Inferior parietal cortex (tissue), 1 donor: ENCODE data around the gene PARP11.

Experiments
- DNase-seq: peaks from one replicate; pipeline ENCODE4 v3.0.0-alpha.2; 2016; ENCODE audit errors: extremely low spot score

The PARP11 gene

DNA sequence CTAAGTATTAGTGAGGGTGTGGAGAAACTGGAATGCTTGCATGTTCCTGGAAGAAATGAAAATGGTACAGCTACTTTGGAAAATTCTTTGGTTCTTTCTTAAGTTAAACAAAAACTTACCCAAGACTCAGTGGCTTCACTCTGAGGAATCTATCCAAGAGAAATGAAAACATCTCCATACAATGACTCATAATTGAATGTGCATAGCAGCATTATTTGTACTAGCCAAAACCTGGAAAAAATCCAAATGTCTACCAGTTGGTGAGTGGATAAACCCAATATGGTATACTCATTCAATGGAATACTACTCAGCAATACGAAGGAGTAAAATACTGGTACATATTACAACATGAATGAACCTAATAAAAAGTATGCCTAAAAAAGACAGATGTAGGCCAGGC lies 102.3 kb downstream of the PARP11 start:
- no peak for DNase-seq

DNA sequence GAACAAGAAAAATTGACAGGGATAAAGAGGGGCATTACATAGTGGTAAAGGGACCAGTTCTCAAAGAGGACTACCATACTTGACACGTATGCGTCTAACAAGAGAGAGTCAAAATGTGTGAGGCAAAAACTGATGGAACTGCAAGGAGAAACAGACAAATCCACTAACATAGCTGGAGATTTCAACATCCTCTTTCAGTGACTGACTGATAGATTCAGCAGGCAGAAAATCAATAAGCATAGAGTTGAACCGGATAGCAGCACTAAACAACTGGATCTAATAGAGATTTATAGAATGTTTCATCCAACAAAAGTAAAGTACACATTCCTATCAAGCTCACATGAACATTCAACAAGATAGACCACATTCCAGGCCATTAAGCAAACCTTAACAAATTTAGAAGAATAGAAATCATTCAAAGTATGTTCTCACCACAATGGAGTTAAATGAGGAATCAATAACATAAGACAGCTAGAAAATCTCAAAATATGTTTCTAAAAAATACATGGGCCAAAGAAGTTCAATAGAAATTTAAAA lies 104.2 kb downstream of the PARP11 start:
- DNase-seq = no peak

DNA sequence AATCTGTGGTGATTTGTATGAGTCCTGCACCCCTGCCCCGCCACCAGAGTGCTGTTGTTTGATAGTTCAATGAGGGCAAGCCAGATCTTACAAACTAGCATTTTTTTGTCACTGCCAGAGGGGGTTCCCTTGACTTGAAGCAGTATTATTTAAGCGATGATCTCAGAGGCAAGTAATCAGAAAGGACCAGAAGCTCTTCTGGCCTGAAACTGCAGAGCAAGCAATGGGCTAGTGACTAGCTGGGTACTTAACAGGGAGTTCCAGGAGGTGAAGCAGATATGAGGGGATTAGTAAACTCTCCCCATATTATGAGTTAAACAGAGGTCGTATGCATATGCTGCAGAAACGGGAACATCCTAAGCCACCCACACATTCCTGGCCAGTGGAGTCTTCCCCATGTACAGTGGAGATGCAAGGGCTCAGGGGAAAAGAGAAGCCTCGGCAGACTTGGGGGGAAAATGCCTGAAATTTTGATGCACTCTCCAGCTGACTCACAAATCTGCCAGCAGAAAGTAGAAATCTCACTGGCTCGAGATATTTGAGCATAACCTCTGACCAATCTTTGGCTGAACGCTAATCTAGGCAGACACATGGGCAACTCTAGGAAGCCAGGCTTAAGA lies 112.0 kb downstream of the PARP11 start:
- no peak for DNase-seq

DNA sequence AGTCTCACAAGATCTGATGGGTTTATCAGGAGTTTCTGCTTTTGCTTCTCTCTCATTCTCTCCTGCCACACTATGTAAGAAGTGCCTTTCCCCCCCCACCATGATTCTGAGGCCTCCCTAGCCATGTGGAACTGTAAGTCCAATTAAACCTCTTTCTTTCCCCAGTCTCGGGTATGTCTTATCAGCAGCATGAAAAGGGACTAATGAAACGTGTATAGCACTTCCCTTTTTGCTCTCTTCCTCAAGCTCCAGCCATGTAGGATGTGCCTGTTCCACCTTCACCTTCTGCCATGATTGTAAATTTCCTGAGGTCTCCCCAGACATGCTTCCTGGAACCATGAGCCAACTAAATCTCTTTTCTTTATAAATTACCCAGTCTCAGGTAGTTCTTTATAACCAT lies 113.3 kb downstream of the PARP11 start:
- DNase-seq = no peak
